Stomach (tissue), 4 donors: ENCODE measurements around the gene OR2T10.

Source experiments
- EP300 ChIP-seq: sonication (generic); formaldehyde crosslinking; IDR thresholded peaks from one replicate; pipeline ENCODE4 v1.6.1; 2017; ENCODE audit warnings: antibody characterized with exemption
- POLR2A ChIP-seq, 4 donors: fragments of 450-650 bp; IDR thresholded peaks; one replicate each; pipeline ENCODE4 v1.6.1; 2016; ENCODE audit warnings: antibody characterized with exemption in 4 of 4, control low read depth in 2 of 4, mild to moderate bottlenecking in 1 of 4, moderate library complexity in 1 of 4
- POLR2AphosphoS5 ChIP-seq, 3 donors: sonication (generic); formaldehyde crosslinking; IDR thresholded peaks; one replicate each; pipeline ENCODE4 v1.6.1; 2016; ENCODE audit warnings: antibody characterized with exemption in 3 of 3
- TF ChIP-seq, protein P1 (sequence below), 7 experiments: fragments of 450-650 bp in 4 of 7; fragments of 200-600 bp in 3 of 7; sonication (generic) in 3 of 7; IDR thresholded peaks; one replicate each; pipeline ENCODE4 v1.5.1; 2016 to 2019; ENCODE audit warnings: antibody characterized with exemption in 7 of 7, control low read depth in 2 of 7, mild to moderate bottlenecking in 1 of 7

DNA sequence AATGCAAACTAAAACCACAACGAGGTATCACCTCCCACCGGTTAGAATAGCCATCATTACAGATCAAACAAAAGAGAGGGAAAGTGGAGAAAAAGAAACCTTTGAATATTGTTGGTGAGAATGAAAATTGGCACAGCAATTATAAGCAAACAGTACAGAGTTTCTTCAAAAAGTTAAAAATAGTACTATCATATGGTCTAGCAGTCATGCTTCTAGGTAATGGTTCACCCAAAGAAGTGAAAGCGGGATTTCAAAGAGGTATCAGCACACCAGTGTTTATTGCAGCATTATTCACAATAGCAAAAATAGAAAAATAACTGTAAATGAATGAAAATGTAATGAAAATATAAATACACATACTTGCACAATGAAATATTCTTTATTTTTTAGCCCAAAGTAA is 8.2 kb downstream of the OR2T10 start:
- TF ChIP-seq POLR2AphosphoS5 (IDR thresholded peaks at IDR 0.05) (no peak), EP300 (no peak), POLR2A (IDR thresholded peaks at IDR 0.05) (no peak)
- TF ChIP-seq, protein P1, sequence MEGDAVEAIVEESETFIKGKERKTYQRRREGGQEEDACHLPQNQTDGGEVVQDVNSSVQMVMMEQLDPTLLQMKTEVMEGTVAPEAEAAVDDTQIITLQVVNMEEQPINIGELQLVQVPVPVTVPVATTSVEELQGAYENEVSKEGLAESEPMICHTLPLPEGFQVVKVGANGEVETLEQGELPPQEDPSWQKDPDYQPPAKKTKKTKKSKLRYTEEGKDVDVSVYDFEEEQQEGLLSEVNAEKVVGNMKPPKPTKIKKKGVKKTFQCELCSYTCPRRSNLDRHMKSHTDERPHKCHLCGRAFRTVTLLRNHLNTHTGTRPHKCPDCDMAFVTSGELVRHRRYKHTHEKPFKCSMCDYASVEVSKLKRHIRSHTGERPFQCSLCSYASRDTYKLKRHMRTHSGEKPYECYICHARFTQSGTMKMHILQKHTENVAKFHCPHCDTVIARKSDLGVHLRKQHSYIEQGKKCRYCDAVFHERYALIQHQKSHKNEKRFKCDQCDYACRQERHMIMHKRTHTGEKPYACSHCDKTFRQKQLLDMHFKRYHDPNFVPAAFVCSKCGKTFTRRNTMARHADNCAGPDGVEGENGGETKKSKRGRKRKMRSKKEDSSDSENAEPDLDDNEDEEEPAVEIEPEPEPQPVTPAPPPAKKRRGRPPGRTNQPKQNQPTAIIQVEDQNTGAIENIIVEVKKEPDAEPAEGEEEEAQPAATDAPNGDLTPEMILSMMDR (IDR thresholded peaks at IDR 0.05), result no peak
